Hepatocyte (in vitro differentiated cells): ENCODE data around the gene ABLIM2. TPM values are rescaled to one million over a fixed set of nuclear protein-coding genes. Genes with fewer than 3 reads are reported as not detected.

Experiments used
- DNase-seq: peaks from one replicate; pipeline ENCODE4 v3.0.0-alpha.2; 2016; ENCODE audit warnings: low spot score
- H2AFZ ChIP-seq: fragments of 200-600 bp; sonication (generic); 2 replicates; pipeline ENCODE4 v1.6.0; 2016; ENCODE audit warnings: antibody characterized with exemption, mild to moderate bottlenecking
- H3K27ac ChIP-seq: fragments of 200-600 bp; sonication (generic); 2 replicates; pipeline ENCODE4 v1.5.1; 2016; ENCODE audit warnings: mild to moderate bottlenecking
- H3K27me3 ChIP-seq: fragments of 200-600 bp; sonication (generic); 2 replicates; pipeline ENCODE4 v1.6.1; 2016
- H3K36me3 ChIP-seq: fragments of 200-600 bp; sonication (generic); replicated peaks from 2 replicates; pipeline ENCODE4 v1.5.1; 2016; ENCODE audit warnings: low read depth; ENCODE audit not compliant: insufficient read depth
- H3K4me1 ChIP-seq: fragments of 200-600 bp; sonication (generic); 2 replicates; pipeline ENCODE4 v1.5.1; 2016; ENCODE audit warnings: mild to moderate bottlenecking, moderate library complexity; ENCODE audit not compliant: insufficient read depth
- H3K4me2 ChIP-seq: fragments of 200-600 bp; sonication (generic); 2 replicates; pipeline ENCODE4 v1.6.0; 2016
- H3K4me3 ChIP-seq: fragments of 200-600 bp; sonication (generic); 2 replicates; pipeline ENCODE4 v1.5.1; 2016; ENCODE audit warnings: mild to moderate bottlenecking
- H3K79me2 ChIP-seq: fragments of 200-600 bp; sonication (generic); 2 replicates; pipeline ENCODE4 v1.6.0; 2017; ENCODE audit warnings: mild to moderate bottlenecking
- H3K9me2 ChIP-seq: fragments of 200-600 bp; sonication (generic); replicated peaks from 2 replicates; pipeline ENCODE4 v1.6.0; 2017; ENCODE audit warnings: mild to moderate bottlenecking; ENCODE audit not compliant: insufficient read depth
- H3K9me3 ChIP-seq: fragments of 200-600 bp; sonication (generic); 2 replicates; pipeline ENCODE4 v1.5.1; 2016; ENCODE audit warnings: low read depth, mild to moderate bottlenecking
- H4K20me1 ChIP-seq: fragments of 200-600 bp; sonication (generic); 2 replicates; pipeline ENCODE4 v1.6.0; 2016; ENCODE audit warnings: mild to moderate bottlenecking; ENCODE audit not compliant: insufficient read depth, poor library complexity, severe bottlenecking
- EZH2 ChIP-seq: fragments of 200-600 bp; sonication (generic); IDR thresholded peaks from 2 replicates; pipeline ENCODE4 v1.6.1; 2016; ENCODE audit warnings: antibody characterized with exemption, mild to moderate bottlenecking, borderline replicate concordance
- EZH2phosphoT487 ChIP-seq: fragments of 200-600 bp; sonication (generic); IDR thresholded peaks from one replicate; pipeline ENCODE4 v1.6.1; 2018; ENCODE audit warnings: antibody characterized with exemption, mild to moderate bottlenecking, low read depth, moderate library complexity; ENCODE audit not compliant: unreplicated experiment, severe bottlenecking
- WGBS: methylation state at CpG from one replicate; pipeline ENCODE4 v1.1.6; 2016; ENCODE audit warnings: low lambda C conversion rate; ENCODE audit errors: missing lambda C conversion rate; 5-methylcytosine and 5-hydroxymethylcytosine counted together
- polyA plus RNA-seq: library from polyadenylated mRNA; unstranded; fragments of >200 nt; fragmentation: Nextera tagmentation; extraction: Ambion mirVana; gene quantifications from 2 replicates; pipeline ENCODE4 v1.2.1, GENCODE V29; 2016
- total RNA-seq: library from RNA; depleted of rRNA; stranded (reverse); fragments of >200 nt; gene quantifications from 2 replicates; pipeline ENCODE4 v1.2.3, GENCODE V29; 2014
- TF ChIP-seq, protein P1 (sequence below): fragments of 200-600 bp; sonication (generic); IDR thresholded peaks from 2 replicates; pipeline ENCODE4 v1.5.1; 2016; ENCODE audit warnings: antibody characterized with exemption, mild to moderate bottlenecking; ENCODE audit not compliant: poor library complexity

ABLIM2 gene
- total and polyA plus RNA-seq, 2 experiments from 2014 or later: 1.7 to 2.0 TPM

DNA sequence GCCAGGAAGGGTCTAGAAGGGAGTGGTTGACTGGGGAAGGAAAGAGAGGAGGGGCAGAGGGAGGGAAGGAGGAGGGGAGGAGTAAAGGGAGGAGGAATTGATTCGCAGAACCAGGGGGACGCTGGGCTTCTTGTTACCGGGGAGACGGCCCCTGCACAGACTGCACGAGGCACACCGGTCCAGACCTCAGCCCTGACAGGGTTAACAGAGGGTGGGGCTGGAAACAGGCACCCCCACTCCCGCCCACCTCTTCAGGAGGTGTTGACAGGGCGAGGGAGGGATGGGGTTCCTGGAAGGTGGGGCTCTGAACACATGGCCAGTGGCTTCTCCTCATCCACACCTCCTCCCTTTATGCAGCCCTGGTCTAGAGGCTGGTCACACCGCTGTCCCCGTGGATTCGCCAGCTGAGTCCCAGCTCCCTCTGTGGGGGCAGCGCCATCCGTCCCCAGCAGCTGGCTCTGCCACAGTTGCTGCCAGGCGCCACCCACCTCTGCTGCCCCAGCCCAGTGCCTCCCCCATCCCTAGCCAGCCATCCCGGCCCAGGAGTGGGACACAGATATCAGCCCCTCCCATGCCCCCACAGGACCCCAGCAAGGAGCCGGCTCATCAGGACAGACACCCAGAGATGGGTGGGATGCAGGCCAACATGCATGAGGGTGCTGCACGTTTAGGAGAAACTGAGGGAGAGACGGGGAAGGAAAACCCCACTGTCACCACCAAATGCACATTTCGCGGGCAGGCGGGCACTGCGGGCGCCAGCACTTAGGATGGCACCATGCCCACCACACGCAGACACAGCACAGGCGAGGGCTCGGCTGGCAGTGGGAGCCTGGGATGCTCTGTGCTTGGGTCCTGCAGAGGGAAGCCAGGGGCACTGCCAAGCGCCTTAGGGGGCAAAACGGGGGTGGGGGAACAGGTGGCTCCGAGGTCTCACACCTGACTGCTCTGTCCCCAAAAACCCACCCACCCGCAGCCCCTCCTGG is 87.6 kb downstream of the ABLIM2 start:
- no peak overlapping the region for H3K4me3 ChIP-seq
- no peaks in the 10 kb centered on the region for H3K4me1 ChIP-seq
- H4K20me1 ChIP-seq: no peaks in the 10 kb centered on the region
- TF ChIP-seq EZH2 (no peak), EZH2phosphoT487 (no peak)
- TF ChIP-seq, protein P1, sequence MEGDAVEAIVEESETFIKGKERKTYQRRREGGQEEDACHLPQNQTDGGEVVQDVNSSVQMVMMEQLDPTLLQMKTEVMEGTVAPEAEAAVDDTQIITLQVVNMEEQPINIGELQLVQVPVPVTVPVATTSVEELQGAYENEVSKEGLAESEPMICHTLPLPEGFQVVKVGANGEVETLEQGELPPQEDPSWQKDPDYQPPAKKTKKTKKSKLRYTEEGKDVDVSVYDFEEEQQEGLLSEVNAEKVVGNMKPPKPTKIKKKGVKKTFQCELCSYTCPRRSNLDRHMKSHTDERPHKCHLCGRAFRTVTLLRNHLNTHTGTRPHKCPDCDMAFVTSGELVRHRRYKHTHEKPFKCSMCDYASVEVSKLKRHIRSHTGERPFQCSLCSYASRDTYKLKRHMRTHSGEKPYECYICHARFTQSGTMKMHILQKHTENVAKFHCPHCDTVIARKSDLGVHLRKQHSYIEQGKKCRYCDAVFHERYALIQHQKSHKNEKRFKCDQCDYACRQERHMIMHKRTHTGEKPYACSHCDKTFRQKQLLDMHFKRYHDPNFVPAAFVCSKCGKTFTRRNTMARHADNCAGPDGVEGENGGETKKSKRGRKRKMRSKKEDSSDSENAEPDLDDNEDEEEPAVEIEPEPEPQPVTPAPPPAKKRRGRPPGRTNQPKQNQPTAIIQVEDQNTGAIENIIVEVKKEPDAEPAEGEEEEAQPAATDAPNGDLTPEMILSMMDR: no peak
- no peak for DNase-seq
- H3K9me3 ChIP-seq: no peaks in the 10 kb centered on the region
- no peaks in the 10 kb centered on the region for H3K9me2 ChIP-seq
- 84% methylated on average over 20 of the region's 30 CpGs for WGBS
- H3K36me3 ChIP-seq: no peaks in the 10 kb centered on the region
- no peak overlapping the region for H2AFZ ChIP-seq
- H3K4me2 ChIP-seq: no peak overlapping the region
- H3K27me3 ChIP-seq: no peaks in the 10 kb centered on the region
- H3K79me2 ChIP-seq: no peaks in the 10 kb centered on the region
- H3K27ac ChIP-seq: no peak overlapping the region

DNA sequence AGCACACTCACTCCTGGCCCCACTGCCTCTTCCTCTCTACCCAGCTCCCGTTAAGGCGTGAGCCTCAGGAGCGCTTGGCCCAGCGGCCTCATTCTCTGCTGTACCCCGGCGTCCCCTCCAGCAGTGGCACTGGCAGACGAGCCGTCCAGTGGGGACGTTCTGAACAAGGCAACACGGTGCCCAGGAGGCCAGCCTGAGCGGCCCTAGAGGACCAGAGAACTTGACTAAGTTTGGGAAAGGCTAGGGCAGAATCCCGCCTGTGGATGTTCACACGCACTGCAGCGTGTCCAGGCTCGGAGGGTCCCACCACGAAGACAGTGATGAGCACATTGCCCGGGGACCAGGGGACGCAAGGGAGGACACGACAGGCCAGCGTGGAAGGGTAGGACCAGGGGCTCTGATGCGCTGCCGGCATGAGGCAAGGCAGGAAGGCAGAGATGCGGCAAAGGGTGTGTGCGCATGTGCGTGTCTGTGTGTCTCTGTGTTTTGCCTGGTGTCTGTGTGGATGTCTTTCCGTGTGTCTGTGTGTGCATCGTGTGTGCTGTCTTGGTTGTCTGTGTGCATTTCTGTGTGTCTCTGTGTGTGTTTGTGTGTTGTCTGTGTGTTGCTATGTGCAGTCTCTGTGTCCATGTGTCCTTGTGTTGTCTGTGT is 89.4 kb downstream of the ABLIM2 start:
- no peak for TF ChIP-seq EZH2phosphoT487
- TF ChIP-seq EZH2: no peak
- TF ChIP-seq, protein P1: no peak
- 93% methylated on average over 27 of the region's 27 CpGs for WGBS
- no peak overlapping the region for H3K27ac ChIP-seq
- no peaks in the 10 kb centered on the region for H3K27me3 ChIP-seq
- peaks cover under 1% of the 10 kb centered on the region for H3K4me1 ChIP-seq
- DNase-seq: no peak
- H3K9me3 ChIP-seq: no peaks in the 10 kb centered on the region
- no peaks in the 10 kb centered on the region for H3K79me2 ChIP-seq
- no peak overlapping the region for H3K4me2 ChIP-seq
- no peaks in the 10 kb centered on the region for H3K36me3 ChIP-seq
- H3K4me3 ChIP-seq: no peak overlapping the region
- no peak overlapping the region for H2AFZ ChIP-seq
- no peaks in the 10 kb centered on the region for H3K9me2 ChIP-seq
- H4K20me1 ChIP-seq: no peaks in the 10 kb centered on the region

DNA sequence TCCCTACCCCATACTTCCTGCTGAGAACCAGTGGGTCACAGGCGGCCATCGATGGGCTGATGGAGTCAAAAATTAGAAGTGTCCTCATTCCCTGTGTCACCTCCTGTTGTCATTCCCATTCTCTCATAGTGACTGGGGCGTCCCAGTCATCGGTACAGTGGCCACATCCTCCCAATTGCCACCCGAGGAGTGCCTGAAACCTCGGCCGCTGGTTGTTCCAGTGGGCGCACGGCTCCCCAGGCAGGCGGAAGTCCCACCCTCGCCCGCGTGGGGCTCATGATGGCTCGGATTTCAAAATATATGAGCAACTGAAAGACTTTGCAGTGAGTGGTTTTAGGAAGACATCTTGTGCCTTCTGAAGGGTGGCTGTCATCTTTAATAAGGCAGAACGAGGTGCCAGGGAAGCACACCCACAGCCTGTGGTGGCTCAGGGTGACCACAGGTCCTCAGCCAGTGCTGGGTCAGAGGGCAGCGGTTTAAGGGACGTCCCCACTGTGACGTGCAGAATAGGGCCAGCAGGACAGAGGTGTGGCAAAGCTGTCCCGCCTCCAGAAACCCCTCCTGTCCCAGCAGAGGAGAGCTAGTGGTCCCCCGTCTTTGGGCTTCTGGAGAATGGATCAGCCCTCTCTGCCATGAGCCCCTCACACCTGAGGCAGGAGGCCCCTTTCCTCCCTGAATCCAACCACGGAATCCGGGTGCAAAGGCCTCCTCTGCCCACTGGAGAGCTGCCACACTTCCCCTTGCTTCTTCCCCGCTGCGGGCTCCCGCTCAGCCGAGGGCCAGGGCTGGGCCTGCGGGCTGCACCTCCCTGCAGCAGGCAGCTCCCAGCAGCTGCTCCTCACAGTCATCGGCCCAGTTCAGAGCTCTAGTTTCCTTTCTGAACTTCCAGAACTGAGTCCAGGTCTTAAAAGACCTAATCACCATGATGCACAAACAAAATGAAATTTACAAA is 90.4 kb downstream of the ABLIM2 start:
- H3K9me3 ChIP-seq: no peaks in the 10 kb centered on the region
- H3K9me2 ChIP-seq: no peaks in the 10 kb centered on the region
- H3K4me3 ChIP-seq: no peak overlapping the region
- H2AFZ ChIP-seq: no peak overlapping the region
- TF ChIP-seq EZH2phosphoT487 (no peak), EZH2 (no peak)
- TF ChIP-seq, protein P1: no peak
- no peaks in the 10 kb centered on the region for H3K79me2 ChIP-seq
- peaks cover 10% of the 10 kb centered on the region for H3K4me1 ChIP-seq
- no peak overlapping the region for H3K27ac ChIP-seq
- H3K27me3 ChIP-seq: no peaks in the 10 kb centered on the region
- WGBS: 81% methylated on average over 28 of the region's 28 CpGs
- DNase-seq: no peak
- no peaks in the 10 kb centered on the region for H4K20me1 ChIP-seq
- no peak overlapping the region for H3K4me2 ChIP-seq
- H3K36me3 ChIP-seq: no peaks in the 10 kb centered on the region
